GM12878 (cell line): Measurements from ENCODE around the gene ANGPTL2. TPM values are rescaled to one million over a fixed set of nuclear protein-coding genes. Genes with fewer than 3 reads are reported as not detected.

Source experiments
- ATAC-seq: fragments of 200-7000 bp; cut with Tn5 transposase; 3 replicates; pipeline ENCODE4 v1.9.1; 2020; ENCODE audit warnings: mild to moderate bottlenecking, moderate library complexity
- BruUV-seq: library from RNA; stranded (reverse); fragments of 400-500 nt; replicated peaks from 2 replicates; lab custom pipeline; 2021; lab: Mats Ljungman, UMichigan
- CTCF ChIA-PET: fragments of 300-600 bp; sonication (Branson Sonifier 250); formaldehyde crosslinking; extraction: SDS; loops from one replicate; lab custom pipeline; 2021; ENCODE audit warnings: inconsistent platforms; lab: Yijun Ruan, JAX
- POLR2A ChIA-PET: fragments of 350-600 bp; formaldehyde crosslinking; extraction: SDS; loops from one replicate; lab custom pipeline; 2021; ENCODE audit warnings: inconsistent platforms; lab: Charles Lee
- RAD21 ChIA-PET: fragments of 300-600 bp; sonication (Branson Sonifier 250); formaldehyde crosslinking; loops from one replicate; lab custom pipeline; 2023; ENCODE audit warnings: antibody characterized with exemption; ENCODE audit not compliant: unreplicated experiment; lab: Charles Lee
- SMC1A ChIA-PET: fragments of 300-600 bp; sonication (Branson Sonifier 250); formaldehyde crosslinking; loops from one replicate; lab custom pipeline; 2023; ENCODE audit not compliant: unreplicated experiment, uncharacterized antibody; lab: Charles Lee
- DNase-seq: peaks from one replicate; pipeline ENCODE4 v3.0.0-alpha.2; 2011; ENCODE audit warnings: low read depth, low spot score
- FAIRE-seq: peaks from 3 replicates; lab custom pipeline; 2011; peaks lifted over from hg19 to GRCh38; lab: Jason Lieb, UNC
- H2AFZ ChIP-seq: 2 replicates; pipeline ENCODE4 v1.6.0; 2011; ENCODE audit warnings: low read depth, low read length, control low read depth; ENCODE audit not compliant: control insufficient read depth
- H3K27ac ChIP-seq: 2 replicates; pipeline ENCODE4 v1.5.1; 2011; ENCODE audit warnings: control low read depth; ENCODE audit not compliant: control insufficient read depth, insufficient read depth
- H3K27me3 ChIP-seq, 2 experiments: replicated peaks in 1 of 2; 2 replicates each; pipeline versions ENCODE4 v1.6.0 to v1.6.1; 2011; ENCODE audit warnings: low read length in 1 of 2; ENCODE audit not compliant: control insufficient read depth in 2 of 2, insufficient read depth in 2 of 2
- H3K36me3 ChIP-seq, 2 experiments: 2 replicates each; pipeline ENCODE4 v1.5.1; 2011; ENCODE audit warnings: low read length in 1 of 2; ENCODE audit not compliant: control insufficient read depth in 2 of 2, insufficient read depth in 2 of 2
- H3K4me1 ChIP-seq: 2 replicates; pipeline ENCODE4 v1.6.1; 2011; ENCODE audit warnings: mild to moderate bottlenecking, low read length, moderate library complexity, mixed read lengths; ENCODE audit not compliant: control insufficient read depth, insufficient read depth
- H3K4me2 ChIP-seq: 2 replicates; pipeline ENCODE4 v1.6.0; 2011; ENCODE audit warnings: control low read depth; ENCODE audit not compliant: control insufficient read depth, insufficient read depth
- H3K4me3 ChIP-seq: fragments of 200-600 bp; sonication (generic); 2 replicates; pipeline ENCODE4 v1.5.1; 2016
- H3K79me2 ChIP-seq: 2 replicates; pipeline ENCODE4 v1.6.0; 2011; ENCODE audit warnings: low read length; ENCODE audit not compliant: control insufficient read depth, insufficient read depth
- H3K9ac ChIP-seq: 2 replicates; pipeline ENCODE4 v1.8.0; 2011; ENCODE audit warnings: low read length, control low read depth, mixed read lengths; ENCODE audit not compliant: control insufficient read depth, insufficient read depth
- H3K9me3 ChIP-seq: replicated peaks from 3 replicates; pipeline ENCODE4 v1.5.1; 2011; ENCODE audit warnings: mild to moderate bottlenecking, low read length; ENCODE audit not compliant: control insufficient read depth, insufficient read depth
- H4K20me1 ChIP-seq: 2 replicates; pipeline ENCODE4 v1.6.0; 2011; ENCODE audit not compliant: control insufficient read depth, insufficient read depth
- ASH2L ChIP-seq: fragments of 300-600, 200-600 bp; sonication (generic); IDR thresholded peaks from 2 replicates; pipeline ENCODE4 v1.6.1; 2017; ENCODE audit warnings: low read depth, mild to moderate bottlenecking, borderline replicate concordance
- EP300 ChIP-seq, 2 experiments: fragments of 150-350 bp in 1 of 2; IDR thresholded peaks; 2 replicates each; pipeline ENCODE4 v1.6.1; 2011 to 2012; ENCODE audit warnings: low read depth in 2 of 2, low read length in 2 of 2, borderline replicate concordance in 1 of 2, improper control_type of control experiment in 1 of 2, inconsistent platforms in 1 of 2; ENCODE audit not compliant: control insufficient read depth in 1 of 2
- FOXK2 ChIP-seq: fragments of 450-650 bp; IDR thresholded peaks from 2 replicates; pipeline ENCODE4 v1.6.1; 2017; ENCODE audit warnings: mild to moderate bottlenecking, moderate library complexity
- LARP7 ChIP-seq: fragments of 450-650 bp; IDR thresholded peaks from 2 replicates; pipeline ENCODE4 v1.6.1; 2017; ENCODE audit warnings: mild to moderate bottlenecking
- PAX5 ChIP-seq: IDR thresholded peaks from 2 replicates; pipeline ENCODE4 v1.6.1; 2011; ENCODE audit warnings: low read depth, low read length, borderline replicate concordance
- RAD51 ChIP-seq: fragments of 450-650 bp; IDR thresholded peaks from 2 replicates; pipeline ENCODE4 v1.6.1; 2016; ENCODE audit warnings: moderate library complexity, mild to moderate bottlenecking, inconsistent platforms
- RB1 ChIP-seq: fragments of 450-650 bp; formaldehyde crosslinking; IDR thresholded peaks from 2 replicates; pipeline ENCODE4 v1.6.1; 2017; ENCODE audit warnings: mild to moderate bottlenecking, borderline replicate concordance
- SIX5 ChIP-seq: IDR thresholded peaks from 2 replicates; pipeline ENCODE4 v1.6.1; 2011; ENCODE audit warnings: mild to moderate bottlenecking, low read depth, low read length, moderate library complexity; ENCODE audit not compliant: severe bottlenecking
- SMARCA5 ChIP-seq: fragments of 450-650 bp; IDR thresholded peaks from 2 replicates; pipeline ENCODE4 v1.6.1; 2017; ENCODE audit warnings: mild to moderate bottlenecking
- SP1 ChIP-seq: IDR thresholded peaks from one replicate; pipeline ENCODE4 v1.6.1; 2011; ENCODE audit warnings: low read depth, low read length
- ZNF384 ChIP-seq: IDR thresholded peaks from 2 replicates; pipeline ENCODE4 v1.6.1; 2012; ENCODE audit warnings: low read depth, mild to moderate bottlenecking, low read length, improper control_type of control experiment, borderline replicate concordance
- WGBS: methylation state at CpG from one replicate; pipeline ENCODE4 v1.1.6; 2016; ENCODE audit warnings: low lambda C conversion rate; ENCODE audit not compliant: insufficient replicate concordance, insufficient coverage; ENCODE audit errors: missing lambda C conversion rate; 5-methylcytosine and 5-hydroxymethylcytosine counted together
- in situ Hi-C: fragments of 300-500 bp; cut with MboI; formaldehyde crosslinking; loops from 9 replicates; pipeline ENCODE4 v1.14.3; 2018; ENCODE audit warnings: mixed read lengths
- intact Hi-C: fragments of 100-400 bp; cut with micrococcal nuclease; formaldehyde crosslinking; loops from one replicate; pipeline ENCODE4 v1.14.2; 2022; ENCODE audit not compliant: unreplicated experiment
- polyA plus RNA-seq, 11 experiments: library from polyadenylated mRNA; depleted of rRNA in 4 of 11; unstranded in 6 of 11; stranded (reverse) in 5 of 11; fragments of >200 nt; fragmentation: Nextera tagmentation in 4 of 11; fragmentation: Illumina TruSeq in 1 of 11; extraction: Ambion mirVana in 4 of 11; extraction: Trizol in 1 of 11; gene quantifications; 1 replicate in 1 of 11; 2 replicates in 10 of 11; pipeline versions ENCODE4 v1.2.1 to v1.2.3, GENCODE V29; 2011 to 2016; ENCODE audit warnings: inconsistent platforms in 2 of 11, missing spikeins in 2 of 11, low read depth in 1 of 11
- total RNA-seq, 4 experiments: library from RNA; depleted of rRNA in 3 of 4; stranded (reverse); fragments of >200 nt in 3 of 4; fragmentation: Illumina TruSeq in 1 of 4; extraction: Trizol in 1 of 4; gene quantifications; 2 replicates each; pipeline versions ENCODE4 v1.2.1 to v1.2.3, GENCODE V29; 2013 to 2021
- TF ChIP-seq, protein P1 (sequence below): IDR thresholded peaks from 2 replicates; pipeline ENCODE4 v1.6.1; 2011; ENCODE audit warnings: low read depth, mild to moderate bottlenecking, low read length, moderate library complexity, borderline replicate concordance; ENCODE audit errors: extremely low read depth
- TF ChIP-seq, protein P2 (sequence below): IDR thresholded peaks from 2 replicates; pipeline ENCODE4 v1.6.1; 2011; ENCODE audit warnings: borderline replicate concordance, low read depth, mild to moderate bottlenecking, moderate library complexity, low read length; ENCODE audit not compliant: insufficient read depth, poor library complexity, severe bottlenecking
- TF ChIP-seq, protein P3 (sequence below): fragments of 450-650 bp; IDR thresholded peaks from 2 replicates; pipeline ENCODE4 v1.6.1; 2017; ENCODE audit warnings: mild to moderate bottlenecking, moderate library complexity
- TF ChIP-seq, protein P4 (sequence below): IDR thresholded peaks from 2 replicates; pipeline ENCODE4 v1.6.1; 2012; ENCODE audit warnings: low read depth, low read length, improper control_type of control experiment

Gene ANGPTL2
- total and polyA plus RNA-seq, 10 of the 15 experiments (the other 5 are each of a cell fraction or from before 2014, with no cell fraction given) = 0.13 to 2.6 (median 0.82) TPM; not detected in 1

DNA sequence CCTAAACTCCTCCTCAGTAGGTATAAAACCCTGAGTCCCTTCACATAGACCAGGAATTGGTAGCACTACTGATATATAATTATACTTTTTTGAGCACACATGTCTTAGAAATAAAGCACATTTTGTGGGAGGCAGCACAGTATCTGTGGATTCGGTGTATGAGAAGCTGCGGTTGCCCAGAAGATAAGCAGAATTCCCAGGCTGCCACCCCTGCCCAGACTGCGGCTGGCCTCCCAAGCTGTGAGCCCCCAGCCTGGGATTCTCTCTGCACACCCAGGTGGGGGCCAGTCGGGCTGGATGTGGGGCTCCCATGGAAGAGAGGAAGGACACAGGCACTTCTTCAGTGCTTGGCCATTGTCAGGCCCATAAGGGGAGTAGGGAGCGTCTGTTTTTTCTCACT is 25.6 kb upstream of the ANGPTL2 start:
- no peak overlapping the region for H2AFZ ChIP-seq
- intact Hi-C loops = no loop called here
- no peaks in the 10 kb centered on the region; the same call in 2 of the 3 replicates for H3K9me3 ChIP-seq
- WGBS = 76% methylated on average over 5 of the region's 5 CpGs
- H3K9ac ChIP-seq = no peak overlapping the region
- H3K27me3 ChIP-seq = no peaks in the 10 kb centered on the region
- no peaks in the 10 kb centered on the region for H3K79me2 ChIP-seq
- ATAC-seq (no peak), DNase-seq (no peak), FAIRE-seq (no peak)
- H3K27ac ChIP-seq = no peak overlapping the region
- BruUV-seq = no TSS peak
- ChIA-PET POLR2A (interaction anchor here (1.1 kb wide), 1 partner anchor 64 kb away, joined by 3 read pairs; no protein-coding TSS in a partner anchor), RAD21 (no interaction called here), CTCF (interaction anchor here (1.0 kb wide), 1 partner anchor 51 kb away, joined by 3 read pairs; no protein-coding TSS in a partner anchor), SMC1A (interaction anchor here (1.2 to 1.9 kb wide), 4 partner anchors 12 to 29 kb away, joined by 3 to 8 read pairs (median 6); no protein-coding TSS in a partner anchor)
- H3K4me2 ChIP-seq = no peak overlapping the region
- no peaks in the 10 kb centered on the region for H4K20me1 ChIP-seq
- H3K36me3 ChIP-seq = no peaks in the 10 kb centered on the region; a peak in 1 of 4 replicates
- H3K4me3 ChIP-seq = no peak overlapping the region
- in situ Hi-C loops = no loop called here
- H3K4me1 ChIP-seq = no peaks in the 10 kb centered on the region
- TF ChIP-seq ASH2L (no peak), FOXK2 (no peak), EP300 (IDR thresholded peaks at IDR 0.05; ENCODE audit: borderline replicate concordance in 1 of 2, control insufficient read depth in 1 of 2, low read depth in 2 of 2, low read length in 2 of 2) (no peak), LARP7 (no peak), RB1 (no peak), SP1 (no peak), SMARCA5 (no peak), ZNF384 (no peak), SIX5 (no peak), RAD51 (no peak), PAX5 (no peak)
- TF ChIP-seq, protein P1, sequence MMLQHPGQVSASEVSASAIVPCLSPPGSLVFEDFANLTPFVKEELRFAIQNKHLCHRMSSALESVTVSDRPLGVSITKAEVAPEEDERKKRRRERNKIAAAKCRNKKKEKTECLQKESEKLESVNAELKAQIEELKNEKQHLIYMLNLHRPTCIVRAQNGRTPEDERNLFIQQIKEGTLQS = no peak
- TF ChIP-seq, protein P2, sequence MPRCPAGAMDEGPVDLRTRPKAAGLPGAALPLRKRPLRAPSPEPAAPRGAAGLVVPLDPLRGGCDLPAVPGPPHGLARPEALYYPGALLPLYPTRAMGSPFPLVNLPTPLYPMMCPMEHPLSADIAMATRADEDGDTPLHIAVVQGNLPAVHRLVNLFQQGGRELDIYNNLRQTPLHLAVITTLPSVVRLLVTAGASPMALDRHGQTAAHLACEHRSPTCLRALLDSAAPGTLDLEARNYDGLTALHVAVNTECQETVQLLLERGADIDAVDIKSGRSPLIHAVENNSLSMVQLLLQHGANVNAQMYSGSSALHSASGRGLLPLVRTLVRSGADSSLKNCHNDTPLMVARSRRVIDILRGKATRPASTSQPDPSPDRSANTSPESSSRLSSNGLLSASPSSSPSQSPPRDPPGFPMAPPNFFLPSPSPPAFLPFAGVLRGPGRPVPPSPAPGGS = no peak
- TF ChIP-seq, protein P3, sequence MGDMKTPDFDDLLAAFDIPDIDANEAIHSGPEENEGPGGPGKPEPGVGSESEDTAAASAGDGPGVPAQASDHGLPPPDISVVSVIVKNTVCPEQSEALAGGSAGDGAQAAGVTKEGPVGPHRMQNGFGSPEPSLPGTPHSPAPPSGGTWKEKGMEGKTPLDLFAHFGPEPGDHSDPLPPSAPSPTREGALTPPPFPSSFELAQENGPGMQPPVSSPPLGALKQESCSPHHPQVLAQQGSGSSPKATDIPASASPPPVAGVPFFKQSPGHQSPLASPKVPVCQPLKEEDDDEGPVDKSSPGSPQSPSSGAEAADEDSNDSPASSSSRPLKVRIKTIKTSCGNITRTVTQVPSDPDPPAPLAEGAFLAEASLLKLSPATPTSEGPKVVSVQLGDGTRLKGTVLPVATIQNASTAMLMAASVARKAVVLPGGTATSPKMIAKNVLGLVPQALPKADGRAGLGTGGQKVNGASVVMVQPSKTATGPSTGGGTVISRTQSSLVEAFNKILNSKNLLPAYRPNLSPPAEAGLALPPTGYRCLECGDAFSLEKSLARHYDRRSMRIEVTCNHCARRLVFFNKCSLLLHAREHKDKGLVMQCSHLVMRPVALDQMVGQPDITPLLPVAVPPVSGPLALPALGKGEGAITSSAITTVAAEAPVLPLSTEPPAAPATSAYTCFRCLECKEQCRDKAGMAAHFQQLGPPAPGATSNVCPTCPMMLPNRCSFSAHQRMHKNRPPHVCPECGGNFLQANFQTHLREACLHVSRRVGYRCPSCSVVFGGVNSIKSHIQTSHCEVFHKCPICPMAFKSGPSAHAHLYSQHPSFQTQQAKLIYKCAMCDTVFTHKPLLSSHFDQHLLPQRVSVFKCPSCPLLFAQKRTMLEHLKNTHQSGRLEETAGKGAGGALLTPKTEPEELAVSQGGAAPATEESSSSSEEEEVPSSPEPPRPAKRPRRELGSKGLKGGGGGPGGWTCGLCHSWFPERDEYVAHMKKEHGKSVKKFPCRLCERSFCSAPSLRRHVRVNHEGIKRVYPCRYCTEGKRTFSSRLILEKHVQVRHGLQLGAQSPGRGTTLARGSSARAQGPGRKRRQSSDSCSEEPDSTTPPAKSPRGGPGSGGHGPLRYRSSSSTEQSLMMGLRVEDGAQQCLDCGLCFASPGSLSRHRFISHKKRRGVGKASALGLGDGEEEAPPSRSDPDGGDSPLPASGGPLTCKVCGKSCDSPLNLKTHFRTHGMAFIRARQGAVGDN = no peak
- TF ChIP-seq, protein P4, sequence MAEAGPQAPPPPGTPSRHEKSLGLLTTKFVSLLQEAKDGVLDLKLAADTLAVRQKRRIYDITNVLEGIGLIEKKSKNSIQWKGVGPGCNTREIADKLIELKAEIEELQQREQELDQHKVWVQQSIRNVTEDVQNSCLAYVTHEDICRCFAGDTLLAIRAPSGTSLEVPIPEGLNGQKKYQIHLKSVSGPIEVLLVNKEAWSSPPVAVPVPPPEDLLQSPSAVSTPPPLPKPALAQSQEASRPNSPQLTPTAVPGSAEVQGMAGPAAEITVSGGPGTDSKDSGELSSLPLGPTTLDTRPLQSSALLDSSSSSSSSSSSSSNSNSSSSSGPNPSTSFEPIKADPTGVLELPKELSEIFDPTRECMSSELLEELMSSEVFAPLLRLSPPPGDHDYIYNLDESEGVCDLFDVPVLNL = no peak
